NCI-H2029 (cell line): ENCODE measurements around the gene TTC28.
A peak's percentile ranks its signal among the peaks of the same experiment; 100 is the strongest.

Experiments used
- DNase-seq: peaks from one replicate; lab custom pipeline; 2025; lab: John Stamatoyannopoulos, UW

Gene TTC28

DNA sequence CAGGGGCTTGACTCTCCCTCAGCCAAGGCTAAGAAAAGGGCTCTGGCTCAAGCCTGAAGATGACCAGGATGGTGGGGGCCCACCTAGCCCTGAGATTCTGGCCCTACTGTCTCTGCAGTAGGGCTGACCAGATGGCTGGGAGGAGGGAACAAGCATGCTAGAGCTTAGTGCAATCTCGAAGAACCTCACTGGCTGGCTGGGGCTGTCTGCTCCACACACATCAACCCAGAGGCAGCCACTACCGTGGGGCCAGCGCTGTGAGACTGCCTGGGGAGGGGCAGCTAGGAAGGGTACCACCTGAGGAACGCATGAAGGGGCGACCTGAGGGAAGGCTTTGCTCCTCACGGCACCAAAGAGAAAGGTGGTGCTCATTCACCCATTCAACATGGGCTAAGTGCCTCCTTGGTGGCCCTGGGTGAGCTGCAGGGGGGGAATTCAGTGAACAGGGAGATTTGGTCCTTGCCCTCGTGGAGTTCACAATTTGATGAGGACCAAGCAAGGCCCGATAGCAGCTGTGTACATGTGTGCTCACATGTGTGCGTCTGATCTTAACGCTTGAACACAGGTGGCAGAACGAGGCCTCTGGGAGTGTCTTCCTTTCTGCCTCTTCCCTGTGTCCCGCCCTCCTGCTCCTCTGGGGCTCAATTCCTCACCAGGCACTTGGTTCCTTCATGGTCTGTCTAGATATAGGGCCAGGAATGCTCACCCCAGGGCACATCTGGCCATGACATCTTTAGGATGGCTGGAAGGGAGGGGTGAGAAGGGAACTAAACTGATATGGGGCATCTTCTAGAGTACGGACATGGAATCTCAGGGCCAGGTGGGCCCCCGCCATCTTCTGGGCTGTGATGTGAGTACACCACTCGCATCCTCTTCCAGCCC is 658.3 kb downstream of the TTC28 start:
- DNase-seq: no peak

DNA sequence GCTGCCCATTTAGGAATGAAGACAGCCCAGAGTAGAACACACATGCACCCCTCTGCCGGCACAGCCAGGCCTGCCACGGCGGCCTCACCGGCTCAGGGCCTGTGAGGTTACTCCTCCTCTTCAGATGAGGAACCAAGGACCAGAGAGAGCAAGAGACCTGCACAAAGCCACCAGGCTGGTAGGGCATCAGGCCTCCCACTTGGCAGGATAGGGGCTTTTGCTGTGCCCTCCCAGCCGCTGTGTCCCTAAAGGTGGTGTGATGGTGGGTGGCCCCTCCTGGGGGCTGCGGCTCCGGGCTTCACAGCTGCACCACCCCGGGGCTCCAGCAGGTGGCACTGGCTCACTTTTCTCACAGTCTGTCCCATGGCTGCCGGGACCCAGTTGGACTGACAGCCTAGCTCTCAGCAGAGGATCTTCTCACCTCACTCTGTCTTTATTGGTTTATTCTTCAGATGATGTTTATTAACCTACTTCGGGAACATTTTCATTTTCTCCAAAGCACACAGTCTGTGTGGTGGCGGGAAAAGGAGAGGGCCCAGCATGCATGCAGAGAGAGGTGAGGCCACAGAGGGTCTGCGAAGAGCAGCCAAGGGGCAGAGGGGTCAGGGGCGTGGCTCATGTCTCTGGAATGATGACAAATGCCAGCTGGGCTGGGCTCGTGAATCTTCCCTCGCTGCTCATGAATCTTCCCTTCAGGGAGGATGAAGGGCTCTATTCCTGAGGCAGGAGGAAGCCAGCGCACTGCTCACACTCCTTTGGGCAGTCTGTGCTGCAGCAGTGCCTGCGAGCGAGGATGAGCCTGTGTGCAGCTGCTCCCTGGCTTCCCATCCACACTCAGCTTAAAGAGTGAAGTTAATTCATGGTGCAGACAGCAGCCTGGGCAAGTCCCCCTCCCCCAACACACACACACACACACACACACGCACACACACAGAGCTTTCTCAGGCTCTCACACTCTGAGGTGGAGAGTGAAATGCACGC is 659.5 kb downstream of the TTC28 start:
- DNase-seq: no peak

DNA sequence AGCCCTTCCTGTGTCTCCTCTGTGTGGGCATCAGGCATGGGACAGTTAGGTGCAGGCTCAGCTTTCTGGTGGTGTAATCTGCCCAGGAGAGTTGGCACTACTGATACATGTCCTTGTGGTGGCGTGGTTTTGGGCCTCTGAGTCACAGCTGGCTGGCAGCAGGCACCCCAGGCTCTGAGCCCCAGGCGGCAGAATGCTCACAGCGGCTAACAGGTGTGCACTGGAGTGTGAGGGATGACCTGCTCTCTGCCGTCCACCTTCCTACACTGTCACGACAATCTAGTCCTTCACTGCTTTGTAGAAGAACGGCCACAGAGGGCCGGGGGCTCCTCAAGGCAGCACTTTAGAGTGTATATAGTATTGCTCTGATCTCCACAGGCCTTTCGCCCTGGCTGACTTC is 660.3 kb downstream of the TTC28 start:
- no peak for DNase-seq

DNA sequence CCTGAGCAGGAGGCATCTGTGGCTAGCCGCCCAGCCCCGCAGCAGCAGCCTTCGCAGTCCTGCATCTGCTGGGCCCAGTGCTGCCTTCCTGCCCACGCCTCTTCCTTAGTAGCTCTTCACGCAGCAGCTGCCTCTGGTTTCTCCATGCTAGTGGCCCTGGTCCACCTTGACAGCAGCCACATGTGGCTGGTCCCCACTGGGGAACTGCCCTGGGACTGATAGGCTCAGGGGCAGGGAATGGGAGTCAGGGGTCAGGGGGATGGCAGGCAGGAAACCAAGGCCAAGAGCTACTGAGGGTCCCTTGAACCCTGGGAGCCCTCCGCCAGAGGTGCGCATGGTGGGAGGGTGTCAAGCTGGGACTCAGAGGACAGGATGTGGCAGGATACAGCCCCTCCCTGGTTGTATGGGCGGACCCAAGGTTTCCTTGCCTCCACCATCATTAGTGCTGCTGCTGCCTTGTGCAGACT is 661.1 kb downstream of the TTC28 start:
- DNase-seq: no peak

DNA sequence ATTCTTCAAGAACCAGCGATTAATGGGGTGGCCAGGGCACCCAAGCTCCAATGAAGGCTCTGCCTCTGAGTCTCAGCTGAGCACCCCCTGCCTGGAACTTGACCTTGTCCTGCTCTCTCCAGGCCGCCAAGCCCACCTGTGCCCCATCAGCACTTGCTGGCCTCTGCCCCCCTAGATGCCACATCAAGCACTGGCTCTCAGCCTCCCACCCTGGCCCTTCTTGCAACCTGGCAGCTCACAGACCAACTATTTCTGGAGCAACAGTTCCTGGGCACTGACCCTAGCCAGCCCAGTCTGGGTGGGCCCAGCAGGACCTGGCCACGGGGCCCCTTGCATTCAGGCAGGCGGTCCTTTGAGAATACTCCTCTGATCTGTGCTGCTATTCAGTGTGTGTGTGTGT is 661.8 kb downstream of the TTC28 start:
- DNase-seq: no peak

DNA sequence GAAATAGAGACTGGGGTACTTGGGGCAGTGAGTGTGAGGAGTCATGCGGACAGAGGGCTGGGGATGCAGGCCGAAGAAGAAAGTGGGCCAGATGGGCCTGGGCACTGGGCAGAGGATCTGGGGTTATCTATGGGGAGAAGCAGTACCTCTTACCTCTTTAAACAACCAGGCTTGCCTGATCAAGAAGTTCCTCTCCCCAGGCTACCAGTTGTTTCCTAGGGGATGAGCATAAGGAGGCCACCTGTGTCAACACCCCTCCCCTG is 662.2 kb downstream of the TTC28 start:
- no peak for DNase-seq

DNA sequence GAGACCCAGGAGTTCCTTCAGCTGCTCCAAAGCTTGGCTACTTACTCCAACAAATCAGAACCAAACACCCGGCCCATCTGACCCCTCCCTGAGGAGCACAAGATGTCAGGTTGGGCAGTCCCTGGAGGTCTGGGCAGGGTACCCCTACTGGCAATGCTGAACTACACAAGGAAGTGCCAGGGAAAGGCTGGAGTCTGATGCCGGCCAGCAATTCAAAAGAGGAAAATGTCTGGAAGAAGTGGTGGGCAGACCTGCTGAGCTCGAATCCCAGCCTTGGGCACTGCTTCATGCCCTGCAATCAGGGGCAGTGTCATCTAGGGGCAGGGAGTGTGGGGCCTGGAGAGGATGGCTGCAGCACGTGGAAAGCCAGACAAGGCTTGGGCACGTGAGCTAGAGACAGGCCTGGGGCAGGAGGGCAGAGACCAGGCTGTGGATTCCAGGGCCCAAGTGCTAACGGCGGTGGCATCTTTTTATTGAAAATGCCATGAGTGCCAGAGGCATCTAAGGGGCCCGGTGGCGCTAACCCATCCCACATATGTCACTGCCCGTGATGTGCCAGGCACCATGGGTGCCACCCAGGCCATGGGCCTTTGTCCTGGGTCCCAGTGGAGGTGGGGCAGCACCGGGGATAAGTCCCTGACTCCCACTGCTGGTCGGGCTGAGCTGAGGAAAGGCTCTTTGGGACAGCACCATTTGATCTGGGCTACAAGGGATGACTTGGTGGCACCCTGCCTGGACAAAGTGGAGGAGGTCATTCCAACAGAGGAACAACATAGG is 662.7 kb downstream of the TTC28 start:
- DNase-seq: no peak

DNA sequence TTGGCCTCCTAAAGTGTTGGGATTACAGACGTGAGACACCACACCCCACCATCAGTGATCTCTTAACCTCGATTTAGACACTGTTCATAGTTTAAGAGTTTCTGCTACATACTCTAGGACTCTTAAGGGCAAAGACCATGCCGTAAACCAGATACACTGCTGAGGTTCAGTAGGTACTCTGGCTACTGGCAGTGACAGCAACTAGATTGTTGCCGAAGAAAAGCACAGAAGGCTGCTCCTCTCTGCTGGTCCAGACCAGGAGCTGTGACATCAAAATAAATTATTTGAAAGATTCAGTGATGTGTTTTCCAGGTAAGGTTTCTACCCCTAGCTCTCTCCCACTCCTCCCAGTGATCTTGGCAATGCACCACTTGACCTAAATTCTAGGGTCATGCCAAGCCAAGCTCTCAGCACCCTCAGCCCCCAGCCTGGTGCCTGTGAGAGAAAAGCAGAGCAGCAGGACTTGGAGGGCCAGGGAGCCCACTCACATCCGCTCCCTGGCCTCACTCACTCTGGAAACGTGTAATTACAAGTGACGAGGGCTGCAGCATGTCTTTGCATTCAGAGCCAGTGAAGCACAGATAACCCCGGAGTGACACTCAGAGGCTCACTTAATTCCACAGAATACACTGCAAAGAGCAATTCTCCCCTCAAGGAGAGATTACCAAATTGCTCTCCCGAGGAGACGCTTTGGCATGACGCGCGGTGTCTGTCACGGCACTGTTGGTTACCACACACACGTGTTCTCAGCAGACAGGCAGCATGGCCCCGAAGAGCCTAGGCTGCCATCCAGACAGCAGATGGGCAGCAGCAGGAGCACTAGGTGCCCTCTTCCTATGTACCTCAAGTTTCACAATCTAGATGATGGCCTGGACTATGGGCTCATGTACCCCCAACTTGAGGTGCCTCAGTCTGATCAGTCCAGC is 663.7 kb downstream of the TTC28 start:
- no peak for DNase-seq

DNA sequence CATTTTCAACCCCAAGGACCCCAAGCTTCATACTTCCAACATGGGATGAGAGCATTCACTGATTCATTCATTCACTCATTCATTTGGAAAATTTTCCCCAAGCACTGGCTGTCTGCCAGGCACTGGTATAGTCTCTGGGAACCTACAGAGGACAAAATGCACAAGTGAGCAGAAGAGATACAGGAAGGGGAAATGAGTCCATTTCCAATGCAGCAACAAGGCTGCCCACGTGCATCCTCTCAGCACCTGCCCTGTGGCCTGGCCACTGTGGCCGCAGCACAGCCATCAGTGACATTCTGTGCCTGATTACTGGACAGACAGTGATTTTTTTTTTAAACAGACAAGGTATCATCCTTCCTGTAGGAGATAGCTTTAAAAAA is 664.6 kb downstream of the TTC28 start:
- DNase-seq: peak; percentile 30

DNA sequence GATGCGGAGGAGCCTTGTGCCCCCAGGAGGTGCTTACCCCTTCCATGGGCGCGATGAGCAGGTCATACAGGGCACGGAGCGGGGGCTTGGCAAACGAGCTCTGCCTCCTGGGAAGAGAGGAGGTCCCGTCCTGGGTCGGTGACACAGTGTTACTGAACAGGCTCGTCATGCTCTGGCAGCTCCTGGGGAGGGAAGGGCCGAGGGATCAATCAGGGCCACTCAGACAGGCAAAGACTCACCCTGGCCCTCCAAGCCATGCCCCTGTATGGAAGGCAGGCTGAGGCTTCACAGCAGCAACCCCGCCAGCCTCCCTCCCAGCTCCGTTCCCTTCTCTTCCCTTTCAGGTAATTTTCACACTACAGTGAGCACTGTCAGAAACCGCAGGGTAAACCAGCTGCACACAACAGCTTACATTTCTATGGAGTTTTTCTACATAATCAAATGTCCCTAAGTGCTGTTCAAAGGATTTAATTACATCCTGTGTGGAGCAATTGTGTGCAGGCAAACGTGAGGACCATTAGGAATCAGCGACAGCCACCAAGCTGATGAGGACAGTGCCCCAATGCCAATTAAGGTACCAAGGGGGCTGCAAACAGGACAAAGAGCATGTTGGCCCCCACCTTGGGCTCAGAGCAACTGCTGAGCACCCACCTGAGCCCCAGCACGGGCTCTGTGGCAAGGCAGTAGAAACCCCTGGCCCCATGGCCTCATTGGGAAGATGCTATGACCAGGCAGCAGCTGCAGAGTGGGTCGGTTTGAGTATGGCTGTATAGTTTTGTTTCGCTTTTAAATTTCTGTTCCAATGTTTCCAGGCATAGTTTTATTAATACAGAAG is 665.2 kb downstream of the TTC28 start:
- peak; percentile 75 for DNase-seq

DNA sequence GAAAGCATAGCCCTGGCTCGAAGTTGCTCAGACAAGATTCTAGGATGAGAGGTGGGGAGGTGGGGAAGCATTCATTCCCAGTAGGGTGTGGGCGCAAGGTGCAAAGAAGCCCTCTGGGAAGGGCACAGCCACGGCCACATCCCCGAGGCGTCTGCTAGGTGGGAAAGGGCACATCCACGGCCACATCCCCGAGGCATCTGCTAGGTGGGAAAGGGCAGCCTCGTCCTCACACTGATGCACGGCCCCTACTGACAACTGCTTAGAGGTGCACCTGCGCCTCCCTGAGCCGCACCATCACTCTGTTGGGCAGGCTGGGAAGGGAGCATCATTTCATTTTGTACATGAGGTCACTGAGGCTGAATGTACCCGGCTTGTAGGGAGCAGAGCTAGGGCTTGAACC is 666.0 kb downstream of the TTC28 start:
- DNase-seq: no peak

DNA sequence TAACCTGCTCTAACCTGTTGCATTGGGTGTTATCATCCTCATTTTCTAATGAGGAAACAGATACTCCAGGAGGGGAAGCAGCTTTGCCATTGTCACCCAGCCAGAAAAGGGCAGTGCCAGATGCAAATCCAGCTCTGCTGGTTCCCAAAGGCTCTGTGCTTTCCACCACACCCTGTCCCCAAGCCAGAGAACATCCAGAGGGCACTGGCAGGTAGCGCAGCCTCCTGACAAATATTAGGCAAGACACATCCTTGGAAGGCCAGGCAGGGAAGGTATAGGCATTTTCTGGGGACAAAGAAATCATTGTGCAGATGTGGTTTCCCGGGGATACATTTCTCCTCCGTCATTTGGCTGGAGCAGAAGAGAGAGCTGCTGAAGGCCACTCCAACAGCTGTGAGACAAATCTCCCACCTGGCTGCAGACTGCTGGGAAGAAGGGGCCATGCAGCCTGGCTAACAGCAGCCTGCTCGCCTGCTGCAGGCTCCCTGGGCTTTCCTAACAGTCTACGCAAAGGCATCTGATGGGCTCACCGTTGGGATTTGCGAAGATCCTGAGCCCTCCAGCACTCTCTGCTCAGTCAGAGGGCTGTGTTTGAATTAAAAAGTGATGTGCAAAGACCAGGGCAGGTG is 666.7 kb downstream of the TTC28 start:
- DNase-seq: peak; percentile 21

DNA sequence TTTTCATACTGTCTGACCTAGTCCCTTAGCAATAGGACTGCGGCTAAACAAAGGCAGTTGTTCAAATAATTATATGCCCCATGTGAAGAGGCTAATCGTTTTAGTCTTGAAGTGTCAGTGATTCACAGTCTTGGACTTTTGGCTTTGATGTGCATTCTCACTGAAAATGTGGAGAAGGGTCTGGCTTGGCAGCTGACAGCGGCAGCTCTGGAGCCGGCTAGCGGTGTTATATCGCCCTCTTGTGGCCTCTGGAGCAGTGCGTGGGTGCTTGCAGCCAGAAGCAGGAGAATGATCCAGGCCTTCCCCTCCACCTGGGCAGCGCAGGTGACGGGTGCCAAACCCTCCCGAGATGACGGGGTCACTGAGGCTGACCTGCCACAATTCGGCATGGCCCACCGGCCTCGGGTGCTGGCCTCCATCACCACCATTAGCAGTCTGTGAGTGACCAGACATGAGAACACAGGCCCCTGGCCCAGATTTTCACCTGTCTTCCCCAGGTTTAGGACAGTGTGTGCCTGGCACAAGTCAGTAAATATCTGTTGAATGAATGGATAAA is 670.3 kb downstream of the TTC28 start:
- DNase-seq: peak; percentile 48

DNA sequence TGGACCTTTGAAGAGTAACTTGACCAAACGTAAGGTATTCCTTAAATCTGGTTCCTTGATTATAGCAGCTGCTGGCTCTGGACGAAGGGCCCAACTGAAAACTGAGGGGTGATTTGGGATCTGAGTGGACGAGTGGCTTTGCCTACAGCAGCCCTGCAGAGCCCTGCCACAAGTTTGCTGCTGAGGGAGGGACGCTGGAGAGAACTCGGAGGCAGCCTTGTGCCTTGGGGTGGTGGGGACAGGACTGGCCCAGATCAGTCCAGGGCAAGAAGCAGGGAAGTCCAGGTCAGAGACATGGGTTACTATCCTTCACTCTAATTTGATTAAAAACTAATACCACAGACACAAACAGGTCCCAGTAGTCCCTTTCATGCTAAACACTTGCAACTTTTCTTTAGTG is 671.0 kb downstream of the TTC28 start:
- DNase-seq: no peak

DNA sequence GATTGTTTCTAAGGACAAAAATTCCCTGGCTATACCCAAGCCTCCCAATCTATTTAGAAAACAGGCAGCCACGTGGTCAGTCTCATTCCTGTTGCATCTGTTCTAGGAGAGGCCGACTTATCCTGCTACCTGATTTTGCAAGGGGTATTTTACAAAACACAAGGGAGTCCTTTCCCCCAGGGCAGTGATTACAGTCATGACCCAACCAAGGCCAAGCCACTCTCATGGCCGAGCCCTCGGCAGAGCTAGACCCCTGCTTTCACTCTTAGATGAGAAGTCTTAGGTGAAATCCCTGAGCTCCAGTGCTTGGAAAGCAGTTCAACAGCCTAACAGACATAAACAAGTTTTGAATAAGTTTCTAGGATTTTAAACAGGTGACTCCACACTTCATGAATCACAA is 671.6 kb downstream of the TTC28 start:
- no peak for DNase-seq

DNA sequence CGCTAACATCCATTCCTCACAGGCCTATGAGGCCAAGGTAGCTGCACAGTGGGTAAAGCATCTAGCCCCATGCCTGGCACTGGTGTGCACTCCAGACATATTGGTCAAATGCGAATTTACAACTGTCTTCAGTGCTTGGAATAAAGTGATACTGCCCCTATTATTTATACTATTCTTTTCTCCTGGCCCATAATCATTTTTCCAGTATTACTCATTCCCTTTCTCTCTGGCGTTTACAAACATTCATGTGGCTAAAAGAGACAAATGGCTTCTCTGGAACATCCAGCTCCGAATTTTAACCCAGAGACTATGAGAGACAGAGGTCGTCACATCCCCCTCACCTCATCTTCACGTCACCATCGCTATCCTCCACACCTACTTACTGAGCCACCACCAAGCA is 673.4 kb downstream of the TTC28 start:
- DNase-seq: no peak

DNA sequence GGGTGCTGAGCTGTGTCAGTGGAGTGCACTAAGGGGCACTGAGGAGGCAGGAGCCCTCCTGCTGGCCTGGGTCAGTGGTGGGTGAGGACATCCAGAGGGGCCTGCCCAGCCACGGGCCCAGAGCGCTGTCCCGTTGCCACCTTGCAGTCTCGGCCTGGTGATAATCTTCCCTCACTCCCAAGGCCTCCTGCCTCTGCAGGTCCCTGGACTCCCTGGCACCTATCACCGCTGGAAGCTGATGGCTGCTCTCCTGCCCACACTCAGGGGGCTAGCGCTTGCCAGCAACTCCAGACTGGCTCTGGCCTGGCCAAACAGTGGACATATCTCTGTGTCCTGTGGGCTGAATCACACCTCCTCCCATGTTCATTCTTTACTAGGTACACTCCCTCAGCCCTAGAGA is 674.1 kb downstream of the TTC28 start:
- no peak for DNase-seq

DNA sequence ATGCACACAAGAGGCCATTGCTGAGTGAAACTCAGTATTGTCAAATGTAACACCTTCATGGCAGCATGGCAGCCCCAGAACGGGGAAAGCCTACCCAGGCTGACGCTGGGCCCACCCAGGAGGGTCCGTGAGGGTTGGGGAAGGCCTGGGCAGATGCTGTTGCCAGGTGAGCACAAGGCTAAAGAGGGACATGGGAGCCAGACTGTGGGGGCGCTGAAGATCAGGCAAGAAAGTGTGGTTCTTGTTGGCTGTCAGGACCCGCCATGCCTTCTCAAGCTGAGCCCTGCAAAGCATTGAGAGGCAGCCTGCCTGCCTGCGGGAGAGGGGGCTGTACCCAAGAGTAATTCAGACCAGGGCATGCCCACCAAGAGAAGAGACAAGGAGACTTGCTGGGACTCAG is 675.6 kb downstream of the TTC28 start:
- no peak for DNase-seq

DNA sequence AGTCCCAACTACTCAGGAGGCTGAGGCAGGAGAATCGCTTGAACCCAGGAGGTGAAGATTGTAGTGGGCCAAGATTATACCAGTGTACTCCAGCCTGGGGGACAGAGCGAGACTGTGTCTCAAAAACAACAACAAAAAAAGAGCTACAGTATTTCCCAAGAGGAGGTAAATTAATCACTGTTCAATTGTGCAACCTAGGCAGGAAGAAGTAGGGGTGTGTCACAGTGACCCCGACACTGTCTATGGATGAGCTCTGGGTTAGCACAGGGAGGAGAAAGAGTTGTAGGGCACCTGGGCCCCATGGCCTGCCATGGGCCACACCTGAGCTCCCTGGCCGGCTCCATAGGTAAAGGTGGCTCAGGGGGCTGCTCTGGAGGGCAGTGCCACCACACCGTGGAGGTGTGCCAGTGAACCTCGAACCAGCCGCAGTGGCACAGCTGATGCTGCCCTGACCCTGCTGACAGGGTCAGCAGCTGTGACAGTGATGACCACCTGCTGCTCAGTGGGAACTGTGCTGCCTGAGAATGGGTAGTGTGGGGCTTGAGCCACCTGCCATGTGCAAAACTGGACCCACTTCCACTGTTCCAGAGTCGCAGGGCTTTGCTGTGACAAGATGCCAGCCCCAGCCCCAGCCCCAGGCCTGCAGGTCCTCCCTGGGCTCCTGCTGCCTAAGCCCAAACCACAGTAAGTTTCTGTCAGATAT is 676.6 kb downstream of the TTC28 start:
- no peak for DNase-seq
